HG03469 (cell line): ENCODE data around the gene FAM170B.
A peak's percentile ranks its signal among the peaks of the same experiment; 100 is the strongest.

Experiments used
- ATAC-seq: cut with Tn5 transposase; IDR thresholded peaks from one replicate; pipeline ENCODE4 v1.9.1; 2021; ENCODE audit warnings: mild to moderate bottlenecking, moderate library complexity, moderate number of reproducible peaks; ENCODE audit not compliant: unreplicated experiment

FAM170B gene

DNA sequence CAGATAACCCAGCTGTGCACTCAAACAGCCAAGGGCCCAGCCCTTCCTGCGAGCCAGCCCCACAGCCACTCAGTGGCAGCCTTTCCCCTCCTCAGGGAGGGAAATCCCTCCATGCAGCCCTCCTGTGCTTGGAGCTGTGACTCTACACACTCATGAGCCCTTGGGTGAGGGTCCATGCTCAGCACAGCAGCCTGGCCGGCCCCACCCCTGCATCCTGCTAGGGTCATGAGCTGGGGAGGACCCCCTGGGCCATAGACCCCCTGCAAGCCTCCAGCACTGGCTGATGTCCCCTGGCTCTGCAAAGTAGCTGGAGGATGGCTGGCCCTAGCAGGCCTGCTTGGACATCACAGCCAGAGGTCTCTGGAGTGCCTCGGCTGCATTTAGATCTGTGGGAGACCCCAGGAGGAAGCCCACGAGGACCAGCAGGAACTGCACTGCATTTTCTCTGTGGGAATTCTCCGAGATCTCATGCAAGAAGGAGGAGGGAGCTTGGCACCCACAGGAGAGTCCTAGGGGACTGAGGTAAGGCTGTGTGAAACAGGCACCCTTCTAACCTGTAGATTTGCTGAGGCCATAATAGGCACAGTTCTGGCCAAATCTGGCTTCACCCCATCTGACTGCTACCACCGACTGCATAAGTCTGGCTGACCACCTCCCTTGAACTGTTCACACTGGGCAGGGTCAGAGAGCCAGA is 37.0 kb upstream of the FAM170B start:
- ATAC-seq: no peak

DNA sequence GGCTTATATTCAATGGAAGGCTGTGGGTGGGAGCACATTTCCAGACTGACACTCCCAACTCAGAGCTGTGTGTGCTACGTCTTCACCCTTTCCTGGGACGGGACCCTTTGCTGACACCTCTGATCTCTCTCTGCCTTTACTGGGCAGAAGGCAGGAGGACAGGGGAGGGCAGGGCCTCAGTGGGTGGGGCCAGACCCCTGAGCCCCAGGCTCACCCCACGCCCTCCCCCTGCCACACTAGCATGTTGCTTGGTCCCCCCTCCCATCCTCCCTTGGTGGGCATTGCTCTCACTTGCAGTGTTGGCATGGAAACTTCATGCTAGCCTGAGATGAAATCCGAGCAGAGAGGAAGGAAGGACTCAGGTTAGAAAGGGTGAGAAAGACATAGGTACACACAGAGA is 36.0 kb upstream of the FAM170B start:
- no peak for ATAC-seq

DNA sequence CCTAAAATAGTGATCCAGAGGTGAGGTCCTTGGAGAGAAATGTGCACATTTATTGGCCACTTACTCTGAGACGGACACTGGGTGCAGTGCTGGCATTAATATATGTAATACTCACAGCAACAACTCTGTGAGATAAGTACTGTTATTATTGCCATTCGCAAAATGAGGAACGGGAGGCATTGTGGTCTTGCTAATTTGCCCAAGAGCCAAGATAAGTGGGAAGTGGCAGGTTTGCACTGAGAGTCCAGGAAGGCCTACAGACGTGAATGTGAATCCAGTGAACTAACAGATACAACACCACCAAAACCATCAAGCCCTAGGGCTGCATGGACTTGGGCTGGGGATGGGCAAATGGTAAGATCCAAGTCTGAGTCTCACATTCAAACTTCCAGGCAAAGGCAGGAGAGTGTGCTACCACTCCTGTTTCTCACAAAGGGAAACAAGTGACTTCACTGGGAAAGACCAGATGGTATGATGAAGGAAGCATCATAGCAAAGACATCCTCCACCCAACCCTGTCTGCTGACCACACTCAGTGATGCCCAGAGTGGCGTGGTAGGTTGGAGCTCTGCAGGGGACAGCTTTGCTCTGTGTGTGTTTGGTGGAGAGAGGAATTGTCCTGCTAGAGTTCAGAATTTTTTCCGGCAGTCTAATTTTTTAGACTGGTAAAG is 35.1 kb upstream of the FAM170B start:
- no peak for ATAC-seq

DNA sequence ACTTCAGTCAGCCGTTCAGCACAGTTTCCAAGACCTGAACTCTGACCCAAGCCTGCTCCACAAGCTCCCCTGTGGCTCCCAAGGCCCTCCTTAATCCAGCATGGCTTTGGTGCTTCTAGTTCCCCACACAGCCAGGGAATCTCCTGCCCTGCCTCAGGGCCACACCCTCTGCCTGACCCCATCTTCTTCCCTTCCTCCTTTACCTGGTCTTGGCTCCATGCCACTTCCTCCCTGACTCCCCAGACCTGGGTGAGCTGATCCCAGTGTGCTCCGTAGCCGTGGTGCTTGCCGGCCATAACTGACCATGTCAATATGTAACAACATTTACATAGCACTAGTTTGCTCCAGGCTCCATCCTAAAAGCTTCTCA is 34.3 kb upstream of the FAM170B start:
- no peak for ATAC-seq

DNA sequence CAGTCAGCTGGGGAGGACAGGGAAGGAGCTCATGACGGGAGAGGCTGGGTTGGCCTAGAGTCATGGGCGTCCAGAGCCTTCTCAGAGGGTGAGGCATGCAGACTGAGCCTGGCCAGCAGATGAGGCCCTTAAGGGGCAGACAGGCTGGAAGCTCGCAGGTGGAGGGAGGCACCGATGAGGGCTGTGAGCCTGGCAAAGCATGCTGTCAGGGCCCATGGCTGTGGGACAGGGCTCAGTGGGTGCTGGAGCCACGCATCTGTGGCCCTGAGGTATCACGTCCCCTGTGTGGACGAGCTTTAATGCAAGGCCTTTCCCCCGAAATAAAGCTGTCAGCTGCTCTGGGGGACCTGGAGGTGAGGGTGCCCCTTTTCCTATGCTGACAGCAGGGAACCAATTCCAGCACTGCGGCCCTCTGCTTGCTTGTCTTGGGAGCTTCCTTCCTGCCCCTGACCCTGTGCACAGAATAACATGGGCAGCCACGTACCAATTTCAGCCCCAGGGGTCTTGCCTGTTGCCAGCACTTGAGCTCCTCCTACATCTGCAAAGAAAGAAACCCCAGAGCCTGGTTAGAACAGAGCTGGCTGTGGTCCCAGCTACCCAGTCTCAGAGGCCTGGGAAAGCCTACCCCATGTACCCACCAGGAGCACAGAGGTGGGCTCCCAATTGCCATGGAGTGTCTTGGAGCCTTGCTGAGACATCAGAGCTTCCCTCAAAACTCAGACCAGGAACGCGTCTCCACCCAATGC is 33.8 kb upstream of the FAM170B start:
- ATAC-seq: no peak

DNA sequence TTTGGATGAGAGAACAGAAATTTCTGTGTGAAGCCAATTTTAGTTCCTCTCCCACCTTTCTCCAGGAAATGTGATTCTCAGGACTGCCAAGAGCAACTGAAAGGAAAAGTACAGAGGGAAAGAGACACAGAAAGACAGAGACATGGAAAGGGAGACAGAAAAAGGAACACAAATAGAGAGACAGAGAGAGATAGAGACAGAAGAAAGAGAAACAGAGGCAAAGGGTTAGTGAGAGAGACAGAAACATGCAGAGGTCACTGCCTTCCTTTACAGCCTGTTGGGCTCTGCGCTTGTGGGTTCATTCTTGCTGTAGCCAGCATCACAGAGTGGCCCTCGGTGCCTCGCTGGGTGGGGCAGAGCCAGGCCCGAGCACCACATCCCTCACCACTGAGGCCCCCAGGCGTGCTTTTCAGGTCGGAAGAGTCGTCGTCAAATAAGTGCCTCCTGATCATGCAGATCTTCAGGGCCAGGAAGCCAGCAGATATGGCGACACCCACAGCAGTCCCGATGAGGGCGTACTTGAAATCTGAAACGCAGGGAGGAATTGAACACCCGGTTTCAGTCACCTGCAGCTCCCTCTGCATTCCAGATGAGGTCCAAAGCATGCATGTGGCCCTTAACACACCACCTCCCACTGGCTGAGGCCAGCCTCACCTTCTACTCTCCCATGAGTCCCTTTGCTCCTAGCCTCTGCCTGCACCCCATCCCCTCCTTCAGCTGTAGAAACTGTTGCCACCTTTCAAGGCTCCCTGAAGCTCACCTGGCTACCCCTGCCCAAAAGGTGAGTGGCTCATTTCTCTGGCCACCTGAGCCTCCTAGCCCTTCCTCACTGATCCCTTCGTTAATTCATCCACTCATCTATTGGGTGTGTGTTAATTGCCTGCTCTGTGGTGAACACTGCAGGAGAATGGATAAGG is 32.9 kb upstream of the FAM170B start:
- no peak for ATAC-seq

DNA sequence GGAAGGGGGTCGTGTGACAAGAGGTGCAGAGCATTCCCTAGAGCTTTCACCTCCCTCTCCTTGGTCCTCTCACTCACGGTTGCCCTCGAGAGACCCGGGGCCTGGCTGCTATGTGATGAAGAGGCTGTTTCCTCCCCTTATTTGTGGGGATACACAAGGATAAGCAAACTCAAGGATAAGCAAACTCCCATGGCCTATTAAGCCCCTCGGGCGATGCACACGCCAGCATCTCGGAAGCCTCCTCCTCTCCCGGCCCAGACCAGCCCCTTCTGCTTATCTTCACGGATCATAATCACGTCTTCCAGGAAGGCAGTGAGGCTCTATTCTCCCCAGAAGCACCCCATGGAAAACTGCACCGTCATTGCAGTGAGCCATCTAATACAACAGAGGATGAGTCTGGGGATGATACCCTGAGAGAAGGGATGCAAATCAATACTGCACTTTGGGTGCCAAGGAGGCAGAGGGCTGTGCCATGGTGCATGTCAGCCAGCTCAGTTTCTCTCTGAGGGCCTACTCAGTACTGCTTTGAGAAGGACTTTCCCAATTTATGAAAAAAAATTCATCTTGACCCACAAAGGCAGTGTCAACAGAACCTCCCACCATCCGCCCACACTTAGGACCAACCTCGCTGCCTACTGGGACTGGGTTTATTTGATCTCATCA is 32.1 kb upstream of the FAM170B start:
- ATAC-seq: no peak

DNA sequence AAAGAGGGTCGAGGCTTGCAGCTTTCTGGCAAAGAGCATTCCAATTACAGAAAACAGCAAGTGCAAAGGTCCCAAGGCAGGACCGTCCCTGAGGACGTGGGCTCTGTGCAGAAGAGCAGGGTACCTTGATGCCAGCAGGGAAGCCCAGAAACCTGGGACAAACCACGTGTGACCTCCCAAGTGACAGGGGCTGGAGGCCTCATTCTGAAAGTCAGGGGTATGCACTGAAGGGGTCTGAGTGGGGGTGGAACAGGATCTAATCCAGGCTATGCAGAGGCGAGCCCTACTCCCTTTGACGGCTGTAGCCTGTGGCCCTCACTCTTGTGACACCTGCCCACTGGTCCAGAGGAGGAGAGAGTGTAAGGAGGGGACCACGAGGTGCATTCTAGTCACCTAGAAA is 31.4 kb upstream of the FAM170B start:
- ATAC-seq: no peak

DNA sequence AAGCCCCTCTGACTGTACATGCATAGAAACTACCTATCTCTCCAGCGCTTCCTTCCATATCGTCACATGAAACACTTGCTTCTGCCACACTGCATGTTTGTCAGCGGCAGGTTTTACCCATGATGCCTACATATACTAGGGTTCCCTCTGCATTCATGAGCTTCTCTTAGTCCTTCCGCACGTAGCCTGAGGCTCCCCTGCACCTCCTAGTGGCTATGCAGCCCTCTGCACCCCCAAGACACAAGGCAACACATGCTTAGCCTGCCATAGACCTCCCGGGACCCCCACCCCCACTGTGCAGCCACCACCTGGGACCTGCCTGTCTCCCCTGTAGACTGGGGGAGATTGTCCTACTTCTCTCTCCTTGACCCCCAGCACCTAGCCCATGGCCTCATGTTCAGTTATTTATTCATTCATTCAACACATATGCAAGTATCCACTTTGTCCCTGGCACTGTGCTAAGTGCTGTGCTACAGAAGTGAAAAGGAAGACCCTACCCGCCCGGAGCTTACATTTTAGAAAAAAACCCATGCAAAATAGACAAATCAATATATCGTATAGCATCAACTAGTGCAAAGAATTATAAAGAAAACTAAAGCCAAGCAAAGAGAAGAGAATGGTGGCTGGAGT is 30.9 kb upstream of the FAM170B start:
- ATAC-seq: peak; percentile 78

DNA sequence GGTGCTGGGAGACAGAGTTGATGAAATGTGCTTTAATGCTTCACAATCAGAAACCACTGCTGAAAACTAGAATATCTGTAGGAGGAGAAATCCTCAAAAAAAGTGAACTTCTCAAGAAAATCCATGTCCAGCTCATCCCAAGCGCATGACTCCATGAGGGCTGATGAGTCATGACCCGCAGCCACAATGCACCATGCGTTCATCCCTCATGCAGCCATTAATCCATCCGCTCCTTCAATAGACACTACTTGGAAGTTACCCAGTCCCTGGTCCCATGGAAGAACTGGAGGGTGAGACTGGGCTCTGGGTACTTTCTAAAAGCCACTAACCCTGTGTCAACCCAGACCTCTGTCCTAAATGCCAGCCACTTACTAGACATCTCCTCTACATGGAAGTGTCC is 29.9 kb upstream of the FAM170B start:
- no peak for ATAC-seq

DNA sequence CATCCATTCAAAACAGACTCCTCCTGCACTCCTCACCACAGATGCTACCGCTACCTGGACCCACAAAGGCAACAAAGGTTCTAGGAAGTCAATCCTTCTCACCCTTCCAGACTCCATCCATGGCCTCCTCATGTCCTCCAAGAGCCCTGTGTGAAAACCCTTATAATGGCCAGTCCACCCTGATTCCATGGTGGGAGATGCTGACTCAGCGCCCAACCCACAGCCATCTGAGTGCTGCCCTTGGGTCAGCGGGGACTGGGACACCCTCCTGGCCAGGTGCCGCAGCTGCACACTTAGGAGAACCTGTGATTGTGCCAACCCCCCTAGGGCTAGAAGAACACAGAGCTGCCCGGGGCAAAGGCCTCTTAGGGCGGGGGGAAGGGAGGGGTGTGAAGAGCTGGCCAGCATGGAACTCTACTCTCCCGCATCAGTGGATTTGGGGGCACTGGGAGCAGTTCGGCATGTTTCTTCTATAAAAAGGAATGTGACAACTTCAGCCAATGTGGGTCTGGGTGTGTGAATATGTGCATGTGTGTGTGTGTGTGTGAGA is 29.0 kb upstream of the FAM170B start:
- ATAC-seq: no peak

DNA sequence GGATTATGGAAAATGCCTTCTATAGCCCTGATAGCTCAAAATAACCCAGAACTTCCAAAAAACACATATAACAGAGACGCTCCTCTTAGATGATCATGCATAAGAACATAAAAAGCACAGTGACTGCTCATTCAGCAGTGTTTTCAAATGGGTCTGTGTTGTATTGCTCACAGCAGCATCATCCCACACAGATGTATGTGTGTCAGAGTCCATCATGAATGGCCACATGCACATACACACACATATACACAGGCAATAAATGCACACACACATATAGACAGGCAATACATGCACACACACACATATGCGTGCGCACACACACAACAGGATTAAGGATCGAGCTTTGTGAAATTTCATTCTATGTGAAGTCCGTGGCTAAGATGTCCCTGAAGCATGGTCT is 28.2 kb upstream of the FAM170B start:
- no peak for ATAC-seq

DNA sequence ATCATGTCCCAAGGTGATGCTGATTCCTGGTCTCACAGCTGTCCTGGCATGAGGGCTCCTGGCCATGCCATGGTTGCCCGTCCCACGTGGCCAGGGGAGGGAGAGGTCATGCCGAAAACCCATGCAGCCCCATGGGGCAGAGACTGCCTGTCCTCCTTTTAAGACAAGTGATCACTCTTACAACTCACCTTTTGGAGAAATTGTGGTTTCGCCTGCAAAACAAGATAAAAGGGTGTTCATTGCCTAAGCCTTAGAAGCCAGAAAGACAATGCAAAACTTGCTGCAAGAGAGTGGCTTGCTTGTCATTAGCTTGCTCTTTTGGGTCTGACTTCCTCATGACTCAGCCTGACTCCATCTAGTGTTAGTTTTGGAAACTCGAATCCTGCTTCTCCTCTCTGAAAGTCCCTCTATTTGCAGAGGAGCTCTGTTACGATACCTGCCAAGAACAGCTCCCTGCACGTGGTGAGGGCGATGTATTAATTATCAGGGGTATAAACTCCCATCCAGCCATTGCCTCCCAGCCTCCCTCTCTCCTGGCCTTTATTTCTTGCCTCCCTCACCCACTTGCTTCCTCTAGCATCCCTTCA is 27.7 kb upstream of the FAM170B start:
- ATAC-seq: no peak

DNA sequence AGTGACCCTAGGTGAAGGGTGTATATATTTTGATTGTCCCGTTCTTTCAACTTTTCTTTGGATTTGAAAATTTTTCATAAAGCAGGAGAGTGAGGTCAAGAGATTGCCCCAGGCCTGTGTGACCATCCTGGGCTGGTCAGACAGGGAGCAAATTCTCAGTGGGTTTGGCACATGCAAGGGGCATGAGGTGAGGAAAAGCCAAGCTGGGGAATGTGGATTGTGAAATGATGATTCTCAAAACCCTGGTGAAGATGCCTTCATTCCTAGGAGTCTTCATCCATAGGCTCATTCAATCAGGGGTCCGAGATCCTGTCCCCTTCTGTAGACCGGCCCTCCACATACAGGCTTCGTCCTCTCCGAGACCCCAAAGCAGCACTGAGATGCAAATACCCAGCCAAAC is 27.0 kb upstream of the FAM170B start:
- ATAC-seq: no peak

DNA sequence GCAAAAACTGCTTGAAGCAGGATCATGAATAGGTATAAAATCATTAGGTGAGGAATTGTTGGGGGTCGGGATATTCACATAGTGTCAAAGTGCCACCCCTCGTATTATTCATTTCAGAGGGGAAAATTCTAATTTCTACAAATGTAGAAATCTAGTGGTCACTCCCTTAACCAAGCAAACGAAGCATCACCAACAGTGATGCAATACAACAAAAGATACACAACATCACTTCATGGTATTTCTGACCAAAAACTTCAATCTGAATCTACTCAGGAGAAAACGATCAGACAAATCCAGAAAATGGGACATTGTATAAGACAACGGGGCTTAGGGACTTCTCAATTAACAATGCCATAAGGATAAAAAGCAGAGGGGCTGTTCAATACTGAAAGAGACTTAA is 26.3 kb upstream of the FAM170B start:
- no peak for ATAC-seq

DNA sequence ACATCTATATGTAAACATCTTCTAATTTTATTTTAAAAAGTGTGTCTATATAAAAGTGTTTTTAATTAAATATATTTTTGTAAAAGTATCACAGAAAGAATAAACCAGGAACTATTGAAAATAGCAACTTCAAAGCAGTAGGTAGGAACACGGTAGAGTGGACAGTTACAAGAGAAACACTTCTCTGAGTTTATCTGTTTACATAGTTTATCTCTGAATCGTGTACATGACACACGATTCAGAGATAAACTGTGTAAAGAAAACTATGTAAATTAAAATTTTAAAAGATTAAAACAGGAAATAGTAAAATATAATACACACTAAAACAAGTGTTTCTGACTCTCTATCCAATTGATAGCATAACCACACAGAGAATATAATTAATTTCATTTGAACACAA is 25.1 kb upstream of the FAM170B start:
- no peak for ATAC-seq

DNA sequence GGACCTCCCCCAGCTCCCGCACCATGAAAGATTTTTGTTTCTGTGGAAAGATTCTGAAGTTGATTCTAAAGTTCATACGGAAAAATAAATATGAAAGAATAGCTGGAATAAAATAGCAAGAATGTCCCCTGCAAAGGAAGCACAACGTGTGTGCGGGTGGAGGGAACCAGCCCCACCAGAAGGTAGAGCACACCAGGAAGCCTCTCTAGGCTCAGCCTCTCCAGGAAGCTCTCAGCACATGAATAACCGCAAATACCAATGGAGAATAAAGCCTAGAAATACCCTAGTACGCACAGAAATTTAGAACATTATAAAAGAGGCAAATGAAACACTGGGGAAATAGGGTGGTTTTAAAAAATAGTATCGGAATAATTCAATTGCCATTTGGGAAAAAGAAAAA is 24.6 kb upstream of the FAM170B start:
- ATAC-seq: no peak

DNA sequence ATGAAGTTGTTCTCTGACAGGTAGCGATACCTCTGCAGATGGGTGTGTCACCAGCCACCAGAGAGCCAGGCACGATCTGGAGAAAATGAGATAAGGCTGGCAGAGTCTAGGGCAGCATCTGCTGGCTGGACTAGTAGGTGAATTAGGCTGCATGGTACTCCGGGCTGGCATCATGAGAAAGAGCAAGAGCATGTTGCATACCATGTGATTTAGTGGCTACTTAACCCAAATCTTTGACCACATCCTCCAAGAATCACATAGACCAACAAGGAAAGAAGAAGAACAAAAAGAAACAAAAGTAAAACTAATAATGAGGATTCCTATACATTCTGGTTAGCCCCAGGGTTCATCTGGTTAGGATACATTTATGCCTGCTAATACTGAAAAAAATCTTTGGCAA is 23.4 kb upstream of the FAM170B start:
- no peak for ATAC-seq

DNA sequence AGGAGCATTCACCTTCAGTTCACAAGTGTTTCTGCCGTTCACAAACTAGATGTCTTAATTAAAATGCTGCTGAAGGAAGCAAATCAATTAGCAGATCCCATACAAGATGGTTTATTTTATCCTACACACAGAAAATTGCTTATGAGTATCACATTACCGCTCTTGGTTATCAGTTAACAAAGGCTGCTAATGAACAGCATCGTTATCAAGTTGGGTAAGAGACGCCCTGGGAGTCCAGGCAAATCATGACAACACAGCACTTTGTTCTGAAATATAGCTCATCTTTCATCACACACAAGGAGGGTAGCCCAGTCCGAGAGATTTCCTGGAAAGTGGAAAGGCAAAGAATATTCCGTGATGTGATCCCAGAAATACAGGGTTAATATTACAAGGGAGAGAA is 20.8 kb upstream of the FAM170B start:
- no peak for ATAC-seq

DNA sequence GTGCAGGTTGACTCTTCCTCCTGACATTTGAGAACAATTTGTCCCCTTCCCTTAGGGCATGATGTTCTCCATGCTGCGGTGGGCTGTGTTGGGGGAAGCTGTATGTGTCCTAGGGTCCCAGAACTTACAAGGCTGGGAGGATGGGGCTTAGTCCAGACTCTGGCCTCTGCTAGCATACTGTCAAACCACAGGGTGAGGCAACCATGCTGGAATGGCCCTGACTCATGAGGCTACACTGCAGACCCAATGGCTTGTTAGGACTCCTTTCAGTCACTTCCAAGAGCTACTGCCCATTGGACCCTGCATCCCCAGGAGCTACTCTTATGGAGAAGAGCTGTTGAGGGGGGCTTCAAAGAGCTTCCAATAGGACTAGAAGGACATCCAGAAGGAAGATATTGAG is 20.1 kb upstream of the FAM170B start:
- no peak for ATAC-seq
